DMS153 treated with DMSO at 0.1 percent for 48 hours (cell line): Measurements from ENCODE around the gene ZNRF4.

Source experiments
- DNase-seq: peaks from one replicate; lab custom pipeline; 2025; ENCODE audit not compliant: unreplicated experiment; lab: John Stamatoyannopoulos, UW

The ZNRF4 gene

GRCh38 chr19:5440299-5440698, 14.9 kb upstream of the ZNRF4 start:
- no peak for DNase-seq

GRCh38 chr19:5443723-5444122, 11.5 kb upstream of the ZNRF4 start:
- no peak for DNase-seq

- no peak for DNase-seq
These were observed 10.8 kb upstream of the ZNRF4 start for GRCh38 chr19:5444431-5444830.

DNA sequence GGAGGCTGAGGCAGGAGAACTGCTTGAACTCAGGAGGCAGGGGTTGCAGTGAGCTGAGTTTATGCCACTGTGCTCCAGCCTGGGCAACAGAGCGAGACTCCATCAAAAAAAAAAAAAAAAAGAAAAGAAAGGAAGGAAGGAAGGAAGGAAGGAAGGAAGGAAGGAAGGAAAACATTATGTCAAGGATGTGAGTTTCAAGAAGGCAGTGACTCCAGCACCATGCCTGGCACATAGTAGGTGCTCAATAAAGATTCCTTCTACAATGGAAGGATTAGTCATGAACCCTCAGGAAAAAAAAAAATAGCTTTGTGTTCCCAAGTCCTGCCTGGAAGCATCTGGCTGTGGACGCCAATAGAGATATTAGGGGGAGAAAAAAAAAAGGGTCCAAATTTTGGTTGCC, 10.1 kb upstream of the ZNRF4 start:
- no peak for DNase-seq

- DNase-seq = no peak
These were observed 9.6 kb upstream of the ZNRF4 start for GRCh38 chr19:5445561-5446055.

DNA sequence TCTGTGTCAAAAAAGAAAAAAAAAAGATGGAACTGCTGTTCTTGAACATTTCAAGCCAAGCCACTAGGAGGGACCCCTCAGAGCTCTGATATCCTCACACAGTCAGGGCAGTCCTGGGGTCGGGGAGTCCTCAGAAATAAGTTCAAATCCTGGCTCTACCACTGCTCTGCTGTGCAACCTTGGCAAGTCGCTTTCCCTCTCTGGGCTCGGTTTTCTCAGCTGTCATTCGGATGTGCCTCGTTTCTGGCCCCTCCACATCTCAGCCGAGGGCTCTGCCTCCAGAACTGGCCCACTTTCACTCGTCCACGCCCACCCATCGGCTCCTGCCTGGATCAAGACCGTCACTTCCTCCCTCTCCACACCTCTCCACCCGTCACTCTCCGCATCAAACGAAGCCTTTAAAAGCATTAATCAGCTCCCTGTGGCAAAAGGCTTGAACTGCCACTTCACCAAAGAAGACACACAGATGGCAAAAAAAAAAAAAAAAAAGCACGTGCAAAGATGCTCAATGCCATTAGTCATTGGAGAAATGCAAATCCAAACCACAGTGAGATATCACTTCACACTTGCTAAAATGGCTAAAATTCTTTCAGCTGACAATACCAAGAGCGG, 7.4 kb upstream of the ZNRF4 start:
- no peak for DNase-seq

GRCh38 chr19:5448374-5448773, 6.8 kb upstream of the ZNRF4 start:
- no peak for DNase-seq

DNA sequence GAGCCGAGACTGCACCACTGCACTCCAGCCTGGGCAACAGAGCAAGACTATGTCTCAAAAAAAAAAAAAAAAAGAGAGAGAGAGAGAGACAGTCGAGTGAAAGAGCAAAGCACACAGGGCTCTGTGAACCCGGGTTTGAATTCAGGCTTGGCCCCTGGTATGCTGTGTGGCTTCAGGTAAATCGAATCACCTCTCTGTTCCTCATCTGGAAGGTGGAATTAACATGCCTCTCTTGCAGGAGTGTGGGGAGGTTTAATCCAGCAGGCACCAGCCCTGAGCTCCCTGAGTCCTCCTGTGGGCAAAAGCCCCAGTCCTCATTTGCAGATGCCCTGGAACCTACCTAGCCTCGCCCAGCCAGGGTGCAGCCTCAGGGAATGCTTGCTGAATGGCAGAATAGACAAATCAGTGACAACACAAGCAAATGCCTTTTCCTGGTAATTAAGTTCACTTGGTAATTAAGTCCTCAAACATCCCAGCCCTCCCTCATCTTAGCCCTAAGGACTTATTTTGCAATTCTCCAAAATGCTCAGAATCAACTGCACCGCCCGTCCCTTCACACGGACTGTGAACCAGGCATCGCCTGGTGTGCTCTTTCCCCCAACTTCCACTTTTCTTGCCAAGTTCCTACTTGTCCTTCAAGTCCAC, 4.6 kb upstream of the ZNRF4 start:
- no peak for DNase-seq

DNA sequence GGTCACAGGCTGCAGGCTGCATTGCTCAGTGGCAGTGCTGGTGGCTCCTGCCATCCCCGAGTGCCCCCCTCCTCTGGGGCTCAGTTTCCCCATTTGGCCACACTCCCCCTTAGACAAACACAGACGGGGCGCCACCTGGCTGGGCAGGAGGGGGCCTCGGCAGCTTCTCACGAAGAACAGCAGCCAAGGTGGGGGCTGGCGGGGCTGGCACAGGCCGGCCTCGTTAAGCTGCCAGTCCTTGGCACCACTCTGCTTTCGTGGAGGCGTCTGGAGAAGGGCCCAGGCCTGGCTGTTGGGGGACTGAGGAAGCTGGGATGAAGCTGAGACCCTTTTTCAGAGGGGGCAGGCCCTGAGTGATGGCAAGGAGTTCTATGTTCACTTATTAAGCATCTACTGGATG, 3.7 kb upstream of the ZNRF4 start:
- DNase-seq = no peak

- DNase-seq = no peak
These were observed 2.3 kb upstream of the ZNRF4 start for GRCh38 chr19:5452594-5453565.

- DNase-seq = no peak
These were observed 474 bp upstream of the ZNRF4 start for GRCh38 chr19:5454743-5455142.

DNA sequence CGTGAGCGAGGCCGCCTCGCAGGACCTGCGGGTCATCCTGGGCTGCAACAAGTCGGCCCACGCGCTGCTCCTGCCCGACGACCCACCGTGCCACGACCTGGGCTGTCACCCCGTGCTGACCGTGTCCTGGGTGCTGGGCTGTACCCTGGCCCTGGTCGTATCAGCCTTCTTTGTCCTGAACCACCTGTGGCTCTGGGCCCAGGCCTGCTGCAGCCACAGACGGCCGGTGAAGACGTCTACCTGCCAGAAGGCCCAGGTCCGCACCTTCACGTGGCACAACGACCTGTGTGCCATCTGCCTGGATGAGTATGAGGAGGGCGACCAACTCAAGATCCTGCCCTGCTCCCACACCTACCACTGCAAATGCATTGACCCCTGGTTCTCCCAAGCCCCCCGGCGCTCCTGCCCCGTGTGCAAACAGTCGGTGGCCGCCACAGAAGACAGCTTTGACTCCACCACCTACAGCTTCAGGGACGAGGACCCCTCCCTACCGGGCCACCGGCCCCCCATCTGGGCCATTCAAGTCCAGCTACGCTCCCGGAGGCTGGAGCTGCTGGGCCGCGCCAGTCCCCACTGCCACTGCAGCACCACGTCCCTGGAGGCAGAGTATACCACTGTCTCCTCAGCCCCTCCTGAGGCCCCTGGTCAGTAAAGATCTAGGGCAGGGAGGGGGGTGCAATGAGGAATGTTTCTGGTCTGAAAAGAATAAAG, 1.1 kb downstream of the ZNRF4 start:
- no peak for DNase-seq

DNA sequence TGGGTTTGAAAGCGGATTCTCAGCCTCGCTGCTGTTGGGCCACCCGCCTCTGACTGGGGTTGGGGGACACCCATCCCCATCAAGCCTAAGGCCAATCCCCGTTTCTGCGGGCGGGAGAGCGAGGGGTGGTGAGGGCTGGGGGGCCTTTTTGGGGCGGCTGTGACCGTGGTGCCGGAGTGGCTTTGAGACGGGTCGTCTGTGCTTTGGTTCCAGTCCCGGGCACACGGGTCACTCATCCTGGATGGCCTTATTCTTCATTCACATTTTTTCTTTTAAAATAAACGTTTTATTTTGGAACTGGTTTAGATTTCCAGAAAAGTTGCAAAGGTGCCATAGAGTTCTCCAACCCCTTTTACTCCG, 1.6 kb downstream of the ZNRF4 start:
- no peak for DNase-seq

DNA sequence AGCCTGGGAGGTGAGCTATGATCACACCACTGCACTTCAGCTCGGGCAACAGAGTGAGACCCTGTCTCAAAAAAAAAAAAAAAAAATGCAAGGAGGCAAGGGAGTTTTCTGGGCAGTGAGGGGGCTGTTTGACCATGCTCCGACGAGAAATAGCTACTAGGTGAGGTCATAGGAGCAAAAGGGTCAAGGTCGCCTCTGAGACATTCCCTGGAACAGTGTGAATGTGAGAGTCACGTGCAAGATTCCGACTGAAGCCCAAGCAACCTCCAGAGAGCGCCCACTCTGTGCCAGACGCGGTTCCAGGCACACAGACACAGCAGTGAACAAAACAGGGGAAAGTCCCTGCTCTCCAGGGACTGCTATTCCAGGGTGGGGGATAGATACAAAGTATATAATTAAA, 2.5 kb downstream of the ZNRF4 start:
- no peak for DNase-seq

GRCh38 chr19:5458420-5458819, 3.2 kb downstream of the ZNRF4 start:
- no peak for DNase-seq

DNA sequence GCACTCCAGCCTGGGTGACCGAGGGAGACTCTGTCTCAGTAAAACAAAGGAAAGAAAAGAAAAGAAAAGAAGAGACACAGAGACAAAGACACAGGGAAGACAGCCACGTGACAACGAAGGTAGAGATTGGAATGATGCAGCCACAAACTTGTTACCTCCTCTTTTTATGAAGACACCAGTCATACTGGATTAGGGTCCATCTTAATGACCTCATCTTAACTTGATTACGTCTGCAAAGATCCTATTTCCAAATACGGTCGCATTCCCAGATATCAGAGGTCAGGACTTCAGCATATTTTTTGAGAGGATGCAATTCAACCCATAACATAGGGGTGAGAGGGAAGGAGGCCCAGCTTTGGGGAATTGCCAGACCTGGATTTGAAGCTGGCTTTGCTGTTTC, 4.1 kb downstream of the ZNRF4 start:
- DNase-seq = no peak

DNA sequence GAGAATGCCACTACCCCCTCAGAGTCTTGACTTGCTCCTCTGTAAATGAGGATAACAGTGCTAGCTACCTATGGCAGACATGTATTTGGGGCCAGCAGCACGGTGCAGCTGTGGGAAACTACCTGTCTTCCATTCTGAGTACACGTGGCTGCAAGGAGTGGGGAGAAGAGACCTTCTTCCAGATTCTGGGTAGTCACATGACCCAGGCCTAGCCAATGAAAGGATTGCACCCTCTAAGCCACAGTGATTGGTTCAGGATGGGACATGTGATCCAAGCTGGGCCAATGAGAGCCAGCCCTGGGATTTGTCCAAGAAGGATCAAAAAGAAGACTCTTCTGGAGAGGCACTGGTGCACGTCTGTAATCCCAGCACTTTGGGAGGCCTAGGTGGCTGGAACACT, 5.5 kb downstream of the ZNRF4 start:
- DNase-seq = no peak

GRCh38 chr19:5463959-5464358, 8.7 kb downstream of the ZNRF4 start:
- DNase-seq = no peak

- no peak for DNase-seq
These were observed 10.9 kb downstream of the ZNRF4 start for GRCh38 chr19:5466072-5466471.

GRCh38 chr19:5466814-5467291, 11.6 kb downstream of the ZNRF4 start:
- no peak for DNase-seq

GRCh38 chr19:5470264-5470671, 15.1 kb downstream of the ZNRF4 start:
- peak; percentile 34 for DNase-seq
